ENCODE measurements around the gene SPOP. TPM values are rescaled to one million over a fixed set of nuclear protein-coding genes. Genes with fewer than 3 reads are reported as not detected.

SPOP gene
- total RNA-seq, 1 donor from 2014 or later = 81.8 TPM

DNA sequence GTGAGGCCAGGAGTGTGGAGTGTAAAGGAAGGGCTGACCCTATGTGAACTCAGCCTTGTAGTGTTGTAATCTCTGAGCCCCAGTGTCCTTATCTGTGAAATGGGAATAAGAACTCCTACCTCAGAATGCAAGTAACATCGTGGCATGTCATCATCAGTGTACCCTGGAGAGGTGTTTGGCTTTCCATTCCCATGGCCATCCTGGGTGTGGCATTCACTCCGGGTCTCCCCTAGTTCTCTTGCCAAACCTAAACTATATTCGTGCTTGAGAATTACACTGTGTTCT is 100.3 kb downstream of the SPOP start:
- no peak for DNase-seq
- peak overlapping the region; percentile 73 for H3K4me3 ChIP-seq
- intact Hi-C loops (cut with DNase I) = no loop called here

DNA sequence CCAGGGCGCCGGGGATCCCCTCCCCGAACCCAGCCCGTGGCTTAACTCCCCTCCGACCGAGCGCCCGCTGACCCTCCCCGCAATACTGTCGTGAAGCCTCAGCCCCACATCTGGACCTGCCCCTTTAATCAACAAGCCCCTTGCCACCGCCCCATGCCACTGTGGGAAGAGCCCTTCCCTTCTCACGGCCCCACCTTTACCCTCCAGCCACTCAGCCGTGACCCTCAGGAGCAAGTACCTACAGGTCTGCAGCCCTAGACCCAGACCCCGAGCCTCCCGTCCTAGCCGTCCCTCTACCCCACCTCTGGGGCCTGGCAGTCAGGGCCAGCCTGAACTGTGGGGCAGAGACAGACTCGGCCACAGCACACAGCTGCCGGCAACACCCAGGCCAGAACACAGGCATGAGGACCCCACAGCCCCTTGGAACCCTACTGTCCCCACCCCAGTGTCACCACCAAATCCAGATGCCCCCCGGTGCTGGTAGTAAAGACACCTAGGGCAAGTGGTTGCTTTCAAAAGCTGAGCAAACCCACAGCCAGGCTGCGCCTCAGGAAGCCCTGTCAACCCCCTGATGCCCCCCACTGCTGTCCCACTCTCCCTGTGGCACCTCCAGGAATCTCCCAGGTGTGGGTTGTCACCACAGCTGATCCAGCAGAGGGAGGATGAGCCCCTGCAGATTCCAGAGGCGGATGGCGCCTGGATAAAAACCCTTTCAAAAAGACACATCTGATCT is 100.8 kb downstream of the SPOP start:
- Histone ChIP-seq H3K27ac (peak overlapping the region; percentile 58), H3K27me3 (ENCODE audit: low read depth) (peaks cover 8% of the 10 kb centered on the region), H3K9me3 (no peaks in the 10 kb centered on the region), H3K4me3 (peak overlapping the region; percentile 73), H3K4me1 (peaks cover 34% of the 10 kb centered on the region), H3K36me3 (no peaks in the 10 kb centered on the region)
- TF ChIP-seq, protein P1, sequence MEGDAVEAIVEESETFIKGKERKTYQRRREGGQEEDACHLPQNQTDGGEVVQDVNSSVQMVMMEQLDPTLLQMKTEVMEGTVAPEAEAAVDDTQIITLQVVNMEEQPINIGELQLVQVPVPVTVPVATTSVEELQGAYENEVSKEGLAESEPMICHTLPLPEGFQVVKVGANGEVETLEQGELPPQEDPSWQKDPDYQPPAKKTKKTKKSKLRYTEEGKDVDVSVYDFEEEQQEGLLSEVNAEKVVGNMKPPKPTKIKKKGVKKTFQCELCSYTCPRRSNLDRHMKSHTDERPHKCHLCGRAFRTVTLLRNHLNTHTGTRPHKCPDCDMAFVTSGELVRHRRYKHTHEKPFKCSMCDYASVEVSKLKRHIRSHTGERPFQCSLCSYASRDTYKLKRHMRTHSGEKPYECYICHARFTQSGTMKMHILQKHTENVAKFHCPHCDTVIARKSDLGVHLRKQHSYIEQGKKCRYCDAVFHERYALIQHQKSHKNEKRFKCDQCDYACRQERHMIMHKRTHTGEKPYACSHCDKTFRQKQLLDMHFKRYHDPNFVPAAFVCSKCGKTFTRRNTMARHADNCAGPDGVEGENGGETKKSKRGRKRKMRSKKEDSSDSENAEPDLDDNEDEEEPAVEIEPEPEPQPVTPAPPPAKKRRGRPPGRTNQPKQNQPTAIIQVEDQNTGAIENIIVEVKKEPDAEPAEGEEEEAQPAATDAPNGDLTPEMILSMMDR (IDR thresholded peaks at IDR 0.05) = no peak
- ATAC-seq (peak in 1 of 2 donors; percentile 15), DNase-seq (no peak)
- intact Hi-C loops (cut with DNase I) = no loop called here

More for the DNA sequence above, 100.3 kb downstream of the SPOP start:
- H3K4me1 ChIP-seq = peaks cover 34% of the 10 kb centered on the region
- peaks cover 8% of the 10 kb centered on the region for H3K27me3 ChIP-seq (ENCODE audit: low read depth)
- ATAC-seq = no peak
- no peak overlapping the region for H3K27ac ChIP-seq
- H3K9me3 ChIP-seq = no peaks in the 10 kb centered on the region
- TF ChIP-seq, protein P1 (IDR thresholded peaks at IDR 0.05) = no peak
- no peaks in the 10 kb centered on the region for H3K36me3 ChIP-seq

- DNase-seq = no peak
- peaks cover 34% of the 10 kb centered on the region for H3K4me1 ChIP-seq
Measured at GRCh38 chr17:49576088-49576916, 101.6 kb downstream of the SPOP start.

DNA sequence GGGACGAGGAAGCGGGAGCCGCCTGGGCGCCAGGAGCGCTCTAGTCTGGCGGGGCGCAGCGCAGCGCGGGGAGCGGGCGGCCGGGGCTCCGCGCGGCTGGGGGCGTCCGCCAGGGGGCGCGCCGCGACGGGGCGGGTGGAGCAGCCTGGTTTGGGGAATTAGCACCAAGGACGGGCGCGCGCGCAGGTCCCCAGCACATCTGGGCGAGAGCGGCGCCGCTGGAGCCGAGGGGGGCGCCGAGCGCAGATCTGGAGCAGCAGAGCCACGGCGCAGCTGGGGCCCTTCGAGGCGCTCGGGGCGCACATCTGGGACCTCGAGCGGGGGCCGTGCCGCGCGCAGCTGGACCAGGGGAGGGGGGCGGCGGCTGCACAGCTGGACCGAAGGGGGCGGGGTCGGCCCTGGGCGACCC is 102.2 kb downstream of the SPOP start, which contains the start of gene NXPH3:
TSS of gene NXPH3 (plus strand) at position 193 of the 409 bp plus-strand sequence. CDS start 349 bp downstream, outside the sequence.
- TF ChIP-seq, protein P1 (IDR thresholded peaks at IDR 0.05) = peak; percentile 53
- Histone ChIP-seq H3K36me3 (no peaks in the 10 kb centered on the region), H3K27ac (peak within 1 kb of the TSS; percentile 58), H3K27me3 (ENCODE audit: low read depth) (peaks cover 8% of the 10 kb centered on the region), H3K4me3 (peak within 1 kb of the TSS; percentile 73), H3K4me1 (peaks cover 34% of the 10 kb centered on the region), H3K9me3 (no peaks in the 10 kb centered on the region)
- ATAC-seq = peak; percentile 82 to 87
- DNase-seq = peak; percentile 78
- intact Hi-C loops (cut with DNase I) = no loop called here

More at GRCh38 chr17:49576088-49576916, 101.6 kb downstream of the SPOP start:
- Histone ChIP-seq H3K9me3 (no peaks in the 10 kb centered on the region), H3K27ac (peak overlapping the region; percentile 58), H3K27me3 (ENCODE audit: low read depth) (peaks cover 8% of the 10 kb centered on the region), H3K36me3 (no peaks in the 10 kb centered on the region), H3K4me3 (peak overlapping the region; percentile 73)
- TF ChIP-seq, protein P1 (IDR thresholded peaks at IDR 0.05) = no peak
- intact Hi-C loops (cut with DNase I) = no loop called here
- ATAC-seq = peak; percentile 47 to 61

GRCh38 chr17:49574945-49575678 is 102.8 kb downstream of the SPOP start:
- intact Hi-C loops (cut with DNase I) = loop anchor here (5.0 kb wide), 1 partner anchor 122 kb away; no protein-coding TSS in a partner anchor
- Histone ChIP-seq H3K36me3 (no peaks in the 10 kb centered on the region), H3K4me1 (peaks cover 37% of the 10 kb centered on the region), H3K9me3 (no peaks in the 10 kb centered on the region), H3K27me3 (ENCODE audit: low read depth) (peaks cover 8% of the 10 kb centered on the region), H3K27ac (peak overlapping the region; percentile 43), H3K4me3 (peak overlapping the region; percentile 73)
- DNase-seq (peak; percentile 23), ATAC-seq (no peak)
- TF ChIP-seq, protein P1 (IDR thresholded peaks at IDR 0.05) = no peak
